GM19468 (cell line): ENCODE data around the gene RPGR.

Experiments
- ATAC-seq: cut with Tn5 transposase; IDR thresholded peaks from one replicate; pipeline ENCODE4 v1.9.1; 2021; ENCODE audit warnings: mild to moderate bottlenecking, moderate library complexity, moderate number of reproducible peaks; ENCODE audit not compliant: unreplicated experiment; ENCODE audit errors: extremely low read depth

The RPGR gene

DNA sequence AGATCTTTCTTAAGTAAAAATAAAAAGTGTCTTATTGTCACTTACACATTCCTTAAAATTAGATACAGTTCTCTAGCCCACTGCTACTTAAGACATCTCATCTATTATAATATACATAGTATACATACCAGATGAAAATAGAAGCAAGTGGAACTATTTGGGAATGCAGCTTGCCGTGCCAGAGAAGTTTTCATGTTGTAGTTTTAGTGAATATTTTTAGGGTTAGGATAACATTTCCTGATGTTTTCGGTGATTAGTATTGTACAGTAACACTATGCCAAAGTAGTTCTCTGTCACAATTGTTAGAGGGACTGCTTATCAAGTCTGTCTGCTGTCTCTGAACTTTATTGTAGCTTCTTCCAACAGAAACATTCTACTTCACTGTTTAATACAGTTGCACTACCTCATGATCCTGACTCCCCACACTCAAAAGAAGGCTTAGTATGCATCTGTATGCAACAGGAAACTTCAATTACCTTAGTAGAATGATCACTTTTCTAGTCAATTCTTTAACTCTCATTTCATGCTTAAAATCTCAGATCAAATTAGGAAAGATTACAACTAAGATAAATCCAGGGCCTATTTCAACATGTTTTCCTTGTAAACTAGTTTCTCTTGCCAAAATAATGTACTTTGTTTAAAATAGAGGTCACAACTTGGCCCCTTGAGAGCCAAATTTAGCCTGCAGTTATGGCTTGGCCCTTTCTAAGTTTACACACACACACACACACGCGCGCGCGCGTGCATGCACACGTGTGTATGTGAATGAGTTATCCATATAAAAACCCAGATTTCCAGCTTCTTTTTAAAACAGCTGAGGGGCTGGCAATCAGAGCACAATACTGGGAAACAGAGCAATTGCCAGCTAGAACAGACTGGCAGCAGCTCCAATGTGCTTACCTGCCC, 64.3 kb downstream of the RPGR start:
- no peak for ATAC-seq

DNA sequence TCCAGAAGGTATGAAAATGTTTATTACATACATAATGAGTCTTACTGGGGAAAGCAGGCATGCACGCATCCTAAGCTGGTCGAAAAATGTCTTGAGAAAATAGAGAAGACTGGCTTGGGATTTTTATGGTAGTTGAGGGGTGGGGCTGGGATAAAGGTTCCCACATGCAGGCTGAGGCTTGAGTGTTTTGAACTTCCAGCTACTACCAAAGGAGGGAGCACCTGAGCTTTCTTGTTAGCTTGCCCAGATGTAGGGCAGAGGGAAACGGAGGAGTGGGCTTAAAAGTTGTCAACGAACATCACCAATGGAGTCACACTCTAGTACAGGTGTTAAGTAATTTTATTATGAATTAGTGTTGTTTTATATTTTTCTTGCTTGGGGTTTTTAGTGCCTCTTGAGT, 67.1 kb downstream of the RPGR start:
- ATAC-seq, result no peak

DNA sequence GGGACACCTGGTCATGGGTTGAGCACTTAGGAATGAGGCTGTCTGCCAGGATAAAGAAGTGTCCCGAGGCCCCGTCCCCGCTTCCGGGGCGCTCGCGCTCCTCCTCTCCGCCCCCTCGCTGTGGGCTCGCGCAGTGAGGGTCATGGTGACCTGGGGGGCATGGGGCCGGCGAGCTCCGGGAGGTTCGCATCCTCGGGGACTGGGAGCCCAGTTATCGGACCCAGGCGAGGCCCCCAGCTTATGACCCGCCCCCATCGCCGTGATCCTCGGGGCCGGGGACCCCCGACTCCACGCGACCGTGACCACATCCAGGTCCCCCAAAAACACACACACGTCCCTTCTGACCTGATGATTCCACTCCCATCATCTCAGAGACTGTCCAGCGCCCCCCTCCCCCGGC, 71.3 kb downstream of the RPGR start:
- ATAC-seq, result no peak

DNA sequence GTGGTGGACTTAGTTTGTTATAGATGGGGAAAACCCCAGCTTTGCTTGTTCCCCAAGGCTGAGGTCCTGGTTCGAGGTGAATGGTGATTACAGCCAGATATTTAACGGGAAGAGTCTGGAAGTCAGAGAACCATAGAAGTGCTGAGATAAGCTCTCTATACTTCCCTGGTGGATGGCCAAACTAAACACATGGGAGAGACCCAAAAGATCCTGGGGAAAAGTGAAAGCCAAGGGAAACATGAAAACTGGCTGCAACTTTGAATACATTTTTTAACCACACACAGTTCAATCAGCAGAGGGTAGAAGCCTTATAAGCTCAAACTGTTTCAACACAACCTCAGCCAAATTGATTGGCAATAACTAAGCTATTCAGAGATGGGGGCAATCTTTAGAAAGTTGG, 77.3 kb downstream of the RPGR start:
- ATAC-seq, result no peak

DNA sequence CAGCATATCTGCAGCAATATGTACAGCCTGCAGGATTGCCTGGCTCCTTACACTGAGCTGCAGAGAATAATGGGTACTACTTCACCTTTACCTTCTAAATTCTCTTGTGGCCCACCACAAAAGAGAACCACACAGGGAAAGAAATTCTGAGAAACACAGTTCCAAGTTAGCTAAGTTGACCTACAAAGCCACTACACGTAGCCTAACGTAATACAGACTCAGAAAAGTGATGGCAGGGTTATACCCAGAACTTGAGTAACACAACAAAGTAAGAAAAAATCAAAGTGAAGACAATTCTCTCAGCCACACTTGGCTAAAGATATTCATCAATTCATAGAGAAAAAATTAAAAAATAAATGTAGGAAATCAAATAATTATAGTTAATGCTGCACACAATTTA, 80.3 kb downstream of the RPGR start:
- no peak for ATAC-seq

DNA sequence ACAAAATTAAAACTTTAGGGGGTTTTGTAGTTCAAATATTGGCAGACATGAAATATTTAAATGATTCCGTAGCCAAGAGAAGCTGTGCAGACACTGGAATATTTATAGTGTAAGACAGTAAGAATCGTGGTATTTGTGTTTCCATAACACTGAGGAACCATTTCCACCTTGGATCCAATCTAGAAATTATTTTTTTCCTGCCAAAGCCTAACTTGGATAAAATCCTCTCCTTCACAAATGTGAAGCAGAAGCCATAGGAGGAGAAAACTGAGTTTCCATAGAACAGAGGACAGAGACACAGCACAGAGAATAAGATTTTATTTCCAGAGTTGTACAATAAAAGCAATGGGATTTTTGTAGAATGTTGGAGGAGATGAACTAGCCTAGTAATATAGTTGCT, 86.8 kb downstream of the RPGR start:
- no peak for ATAC-seq

DNA sequence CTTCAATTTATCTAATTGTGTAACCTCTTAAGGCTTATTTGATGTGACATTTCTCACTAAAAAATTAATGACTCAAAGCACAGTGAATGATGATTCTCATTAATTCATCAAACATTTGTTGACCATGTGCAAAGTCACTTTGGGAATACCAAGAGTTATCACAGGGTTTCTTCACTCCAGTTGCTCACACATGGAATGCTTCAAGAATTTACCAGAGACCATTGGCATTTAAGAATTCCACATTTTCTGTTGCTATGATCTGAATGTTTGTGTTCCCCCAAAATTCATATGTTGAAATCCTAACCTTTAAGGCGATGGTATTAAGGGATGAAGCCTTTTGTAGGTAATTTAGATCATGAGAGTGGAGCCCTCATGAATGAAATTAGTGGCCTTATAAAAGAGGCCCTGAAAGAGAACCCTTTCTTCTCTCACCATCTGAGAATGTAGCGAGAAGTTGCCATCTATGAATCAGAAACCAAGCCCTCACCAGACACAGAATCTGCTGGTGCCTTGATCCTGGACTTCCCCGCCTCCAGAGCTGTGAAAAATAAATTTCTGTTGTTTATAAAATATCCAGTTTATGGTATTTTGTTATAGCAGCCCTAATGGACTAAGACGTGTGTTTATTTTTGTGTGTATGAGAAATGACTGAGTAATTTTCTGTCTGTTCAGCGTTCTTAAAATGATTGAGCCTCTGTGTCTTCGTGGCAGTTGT, 90.3 kb downstream of the RPGR start:
- no peak for ATAC-seq

DNA sequence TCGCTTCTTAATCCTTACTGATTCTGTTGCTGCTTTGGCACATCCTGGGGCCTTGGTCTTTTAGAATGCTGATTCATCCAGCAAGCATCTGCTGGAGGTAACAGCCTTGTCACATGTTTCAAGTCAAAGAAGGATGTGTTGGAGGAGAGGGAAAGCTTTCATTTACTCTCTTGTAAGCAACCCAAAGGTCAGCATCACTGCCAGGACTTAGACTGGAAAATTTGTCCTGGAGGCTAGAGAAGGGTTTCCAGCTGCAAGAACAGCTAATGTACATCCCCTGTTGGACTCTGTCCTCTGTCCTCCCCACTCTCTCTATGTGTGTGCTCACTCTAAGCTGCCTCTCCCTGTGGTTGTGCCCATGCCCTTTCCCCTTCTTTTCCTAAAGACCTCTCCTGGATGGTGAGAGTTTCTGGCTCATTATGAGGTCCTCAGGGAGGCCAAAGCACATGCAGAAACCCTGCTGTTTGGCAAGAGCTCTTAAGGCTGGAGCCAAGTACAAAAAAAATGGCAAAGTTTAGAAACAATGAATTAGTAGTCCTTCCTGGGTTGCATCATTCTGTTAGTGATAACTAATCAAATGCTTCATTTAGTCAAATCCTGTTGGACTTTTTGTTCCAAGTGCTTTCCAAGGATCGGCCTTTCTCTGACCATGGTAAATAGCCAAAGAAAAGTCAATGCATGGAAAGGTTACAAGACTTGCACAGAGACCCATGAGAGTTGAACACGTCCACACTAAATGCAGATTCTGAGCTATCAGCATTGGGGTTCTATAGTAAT, 93.2 kb downstream of the RPGR start:
- ATAC-seq, result no peak

DNA sequence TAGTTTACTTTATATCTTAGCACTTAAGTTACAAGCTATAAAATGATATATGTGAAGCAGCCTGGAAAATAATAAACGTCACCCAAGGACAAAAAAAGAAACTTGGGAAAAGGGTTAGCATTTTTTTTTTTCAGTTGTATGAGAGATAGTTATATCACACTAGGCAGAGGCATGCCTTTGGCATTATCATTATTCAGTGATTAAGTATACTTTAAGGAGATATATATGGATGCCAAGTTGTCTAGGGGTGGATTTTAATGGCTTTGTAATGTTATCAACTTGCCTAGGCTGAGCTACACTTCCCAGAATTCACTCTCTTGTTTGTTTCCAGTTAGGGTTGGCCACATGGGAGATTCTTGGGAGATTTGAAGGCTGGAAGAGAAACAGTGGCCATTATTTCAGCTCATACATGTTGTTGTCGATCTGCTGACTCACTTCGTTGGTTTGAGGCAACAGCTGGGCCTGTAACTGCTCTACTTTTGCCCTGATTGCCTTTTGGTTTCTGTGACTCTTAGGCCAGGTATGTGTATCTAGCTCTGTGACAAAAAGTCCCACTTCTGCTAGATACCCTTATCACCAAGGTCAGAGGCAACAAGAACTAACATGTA, 95.1 kb downstream of the RPGR start:
- no peak for ATAC-seq

DNA sequence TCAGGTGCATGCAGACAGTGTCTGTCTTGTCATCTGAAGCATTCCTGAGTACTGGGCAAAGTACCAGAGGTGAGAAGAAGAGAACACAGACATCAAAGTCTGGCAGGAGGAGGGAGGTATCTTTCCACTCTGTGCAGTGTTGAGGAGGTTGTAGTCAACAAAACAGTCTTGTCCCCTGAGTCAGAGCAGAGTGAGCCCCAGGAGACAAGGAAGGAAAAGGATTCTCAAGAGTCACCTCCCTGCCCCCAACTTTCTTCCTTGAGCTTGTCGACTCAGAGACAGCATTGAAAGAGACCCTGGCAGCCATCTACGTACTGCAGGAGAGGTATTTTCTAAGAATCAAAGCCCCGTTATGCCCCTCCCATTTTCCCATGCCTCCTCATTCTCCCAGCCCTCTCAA, 102.2 kb downstream of the RPGR start:
- ATAC-seq, result no peak

DNA sequence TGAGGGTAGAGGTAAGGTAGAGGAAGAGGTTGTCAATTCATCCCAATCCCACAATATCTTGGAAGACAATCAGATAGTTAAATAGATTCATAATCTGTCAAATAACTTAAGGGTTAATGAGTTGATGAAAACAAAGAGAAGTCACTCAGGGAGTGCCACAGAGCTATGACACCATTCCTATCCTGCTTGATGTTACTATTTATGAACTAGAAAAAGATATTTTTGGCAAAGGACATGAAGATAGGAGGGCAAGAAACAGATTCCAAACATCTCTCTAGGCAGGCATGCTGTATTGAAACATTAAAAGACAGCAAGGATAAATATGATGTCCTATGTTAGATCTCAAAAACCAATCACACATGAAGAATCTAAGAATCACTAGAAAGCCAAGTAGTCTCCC, 103.1 kb downstream of the RPGR start:
- no peak for ATAC-seq

DNA sequence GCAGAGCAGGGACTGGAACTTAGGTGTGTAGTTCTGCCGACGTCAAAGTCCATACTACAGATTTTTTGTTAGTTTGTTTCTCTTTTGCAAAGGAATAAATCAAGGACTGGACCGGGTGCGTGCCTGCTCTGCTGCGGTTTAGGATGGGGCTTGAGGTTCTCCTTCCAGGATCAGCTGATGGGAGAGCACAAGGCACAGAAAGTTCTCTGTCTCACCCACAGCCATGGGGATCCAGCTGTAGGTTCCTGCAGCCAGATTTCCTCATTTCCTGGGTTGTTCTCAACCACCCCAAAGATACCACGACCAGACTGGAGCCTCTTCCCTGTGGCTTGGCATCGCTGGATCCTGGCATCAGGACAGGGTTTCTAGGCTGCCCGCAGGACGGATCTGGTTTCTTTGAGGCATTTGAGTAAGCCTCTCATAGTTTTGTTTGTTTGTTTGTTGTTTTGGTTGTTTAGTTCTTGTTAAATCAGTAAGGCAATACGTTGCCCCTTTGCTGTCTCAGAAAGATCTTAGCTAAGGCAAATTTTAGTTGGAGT, 105.8 kb downstream of the RPGR start:
- ATAC-seq, result no peak

DNA sequence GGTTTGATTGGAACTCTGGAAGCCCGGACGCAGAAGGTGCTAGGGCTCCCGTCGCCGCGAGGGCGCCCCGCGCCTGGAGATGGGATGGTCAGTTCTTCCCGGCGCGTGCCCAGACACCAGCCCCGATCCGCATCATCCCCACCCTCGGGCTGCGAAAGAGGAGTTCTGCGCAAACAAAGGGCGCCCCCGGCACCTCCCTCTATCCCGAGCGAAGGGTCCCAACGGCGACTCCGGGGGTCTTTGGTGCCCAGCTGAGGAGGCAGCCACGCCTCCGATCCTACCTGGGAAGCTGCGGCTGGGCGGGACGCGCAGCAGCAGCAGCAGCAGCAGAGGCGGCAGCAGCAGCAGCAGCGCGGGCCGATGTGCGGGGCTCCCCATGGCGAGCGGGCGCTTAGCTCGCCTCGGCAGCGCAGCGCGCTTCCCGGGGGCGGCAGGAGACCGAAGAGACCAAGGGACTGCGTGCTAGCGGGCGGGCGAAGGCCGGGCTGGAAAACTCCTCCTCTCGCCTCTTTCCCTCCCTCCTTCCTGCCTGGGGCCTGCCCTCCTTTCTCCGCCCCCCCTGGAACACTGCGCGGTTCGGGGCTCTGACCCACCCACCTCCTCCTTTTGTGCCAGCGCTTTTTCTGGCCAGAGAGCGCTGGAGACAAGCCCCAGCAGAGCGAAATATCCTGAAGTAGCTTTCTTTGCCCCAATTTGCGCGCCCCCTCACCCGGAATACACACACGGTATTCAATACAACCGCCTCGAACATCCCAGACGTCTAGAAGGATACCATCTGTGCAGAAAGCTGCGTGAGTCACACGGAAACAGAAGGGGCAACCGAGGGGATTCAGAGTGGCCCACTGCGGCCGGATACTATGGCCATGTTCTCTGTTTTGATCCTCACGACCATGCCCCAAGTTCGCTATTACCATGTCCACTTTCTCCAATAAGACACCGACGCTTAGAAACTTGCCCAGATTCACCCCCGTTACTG, 106.6 kb downstream of the RPGR start, which contains the start of gene SRPX:
TSS of gene SRPX (minus strand) at position 457 of the 976 bp plus-strand sequence. CDS start at position 378, 79 bp downstream.
- no peak for ATAC-seq

DNA sequence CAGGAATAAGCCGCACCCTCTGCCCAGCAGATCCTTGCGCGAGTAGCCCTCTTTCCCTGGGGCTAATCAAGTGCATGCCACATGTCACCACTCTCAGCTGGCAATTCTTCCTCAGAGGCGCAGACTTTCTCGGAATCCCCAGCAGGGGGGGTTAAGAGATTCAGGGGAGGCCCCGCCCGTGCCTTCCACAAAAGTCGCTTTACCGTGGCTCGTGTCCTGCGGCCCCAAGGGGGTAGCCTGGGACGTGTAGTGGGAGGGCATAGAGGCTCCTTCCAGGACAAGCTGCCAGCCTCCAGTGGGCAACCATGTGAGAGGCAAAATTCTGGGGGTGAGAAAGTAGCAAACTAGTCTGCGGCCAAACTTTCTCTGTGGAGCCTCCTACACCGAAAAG, 107.3 kb downstream of the RPGR start:
- no peak for ATAC-seq
